ENCODE results near the gene POR.

DNA sequence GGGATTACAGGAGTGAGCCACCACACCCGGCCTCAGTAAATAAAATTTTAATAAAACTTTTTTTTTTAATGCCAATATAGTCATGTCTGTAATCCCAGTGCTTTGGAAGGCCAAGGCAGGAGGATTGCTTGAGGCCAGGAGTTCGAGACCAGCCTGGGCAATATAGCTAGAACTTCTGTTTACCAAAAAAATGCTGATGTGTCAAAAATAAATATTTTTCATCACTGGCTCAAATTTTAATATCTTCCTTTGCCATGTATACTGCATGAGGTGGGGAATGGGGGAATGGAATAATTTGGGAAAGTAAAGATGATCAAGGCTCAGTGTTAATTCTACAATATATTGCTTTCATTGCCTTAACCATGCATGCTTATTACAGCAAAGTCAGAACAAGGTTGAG, 46.8 kb upstream of the POR start:
- TF ChIP-seq, protein P1, sequence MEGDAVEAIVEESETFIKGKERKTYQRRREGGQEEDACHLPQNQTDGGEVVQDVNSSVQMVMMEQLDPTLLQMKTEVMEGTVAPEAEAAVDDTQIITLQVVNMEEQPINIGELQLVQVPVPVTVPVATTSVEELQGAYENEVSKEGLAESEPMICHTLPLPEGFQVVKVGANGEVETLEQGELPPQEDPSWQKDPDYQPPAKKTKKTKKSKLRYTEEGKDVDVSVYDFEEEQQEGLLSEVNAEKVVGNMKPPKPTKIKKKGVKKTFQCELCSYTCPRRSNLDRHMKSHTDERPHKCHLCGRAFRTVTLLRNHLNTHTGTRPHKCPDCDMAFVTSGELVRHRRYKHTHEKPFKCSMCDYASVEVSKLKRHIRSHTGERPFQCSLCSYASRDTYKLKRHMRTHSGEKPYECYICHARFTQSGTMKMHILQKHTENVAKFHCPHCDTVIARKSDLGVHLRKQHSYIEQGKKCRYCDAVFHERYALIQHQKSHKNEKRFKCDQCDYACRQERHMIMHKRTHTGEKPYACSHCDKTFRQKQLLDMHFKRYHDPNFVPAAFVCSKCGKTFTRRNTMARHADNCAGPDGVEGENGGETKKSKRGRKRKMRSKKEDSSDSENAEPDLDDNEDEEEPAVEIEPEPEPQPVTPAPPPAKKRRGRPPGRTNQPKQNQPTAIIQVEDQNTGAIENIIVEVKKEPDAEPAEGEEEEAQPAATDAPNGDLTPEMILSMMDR (IDR thresholded peaks at IDR 0.05), result no peak
- TF ChIP-seq SP1 (CRISPR knock-in tag; conservative IDR thresholded peaks at IDR 0.05) (no peak), ELF4 (CRISPR knock-in tag; IDR thresholded peaks at IDR 0.05; ENCODE audit: low read depth) (no peak), ATF1 (CRISPR knock-in tag; IDR thresholded peaks at IDR 0.05) (no peak), CBFB (CRISPR knock-in tag; IDR thresholded peaks at IDR 0.05; ENCODE audit: low read depth) (no peak), TEAD4 (CRISPR knock-in tag; IDR thresholded peaks at IDR 0.05) (no peak), CREB1 (CRISPR knock-in tag; IDR thresholded peaks at IDR 0.05) (no peak), CREM (CRISPR knock-in tag; IDR thresholded peaks at IDR 0.05) (no peak)
- TF ChIP-seq, protein P2, sequence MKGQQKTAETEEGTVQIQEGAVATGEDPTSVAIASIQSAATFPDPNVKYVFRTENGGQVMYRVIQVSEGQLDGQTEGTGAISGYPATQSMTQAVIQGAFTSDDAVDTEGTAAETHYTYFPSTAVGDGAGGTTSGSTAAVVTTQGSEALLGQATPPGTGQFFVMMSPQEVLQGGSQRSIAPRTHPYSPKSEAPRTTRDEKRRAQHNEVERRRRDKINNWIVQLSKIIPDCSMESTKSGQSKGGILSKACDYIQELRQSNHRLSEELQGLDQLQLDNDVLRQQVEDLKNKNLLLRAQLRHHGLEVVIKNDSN (CRISPR knock-in tag; IDR thresholded peaks at IDR 0.05), result no peak
- TF ChIP-seq, protein P3, sequence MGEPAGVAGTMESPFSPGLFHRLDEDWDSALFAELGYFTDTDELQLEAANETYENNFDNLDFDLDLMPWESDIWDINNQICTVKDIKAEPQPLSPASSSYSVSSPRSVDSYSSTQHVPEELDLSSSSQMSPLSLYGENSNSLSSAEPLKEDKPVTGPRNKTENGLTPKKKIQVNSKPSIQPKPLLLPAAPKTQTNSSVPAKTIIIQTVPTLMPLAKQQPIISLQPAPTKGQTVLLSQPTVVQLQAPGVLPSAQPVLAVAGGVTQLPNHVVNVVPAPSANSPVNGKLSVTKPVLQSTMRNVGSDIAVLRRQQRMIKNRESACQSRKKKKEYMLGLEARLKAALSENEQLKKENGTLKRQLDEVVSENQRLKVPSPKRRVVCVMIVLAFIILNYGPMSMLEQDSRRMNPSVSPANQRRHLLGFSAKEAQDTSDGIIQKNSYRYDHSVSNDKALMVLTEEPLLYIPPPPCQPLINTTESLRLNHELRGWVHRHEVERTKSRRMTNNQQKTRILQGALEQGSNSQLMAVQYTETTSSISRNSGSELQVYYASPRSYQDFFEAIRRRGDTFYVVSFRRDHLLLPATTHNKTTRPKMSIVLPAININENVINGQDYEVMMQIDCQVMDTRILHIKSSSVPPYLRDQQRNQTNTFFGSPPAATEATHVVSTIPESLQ (CRISPR knock-in tag; IDR thresholded peaks at IDR 0.05), result no peak
- TF ChIP-seq, protein P4, sequence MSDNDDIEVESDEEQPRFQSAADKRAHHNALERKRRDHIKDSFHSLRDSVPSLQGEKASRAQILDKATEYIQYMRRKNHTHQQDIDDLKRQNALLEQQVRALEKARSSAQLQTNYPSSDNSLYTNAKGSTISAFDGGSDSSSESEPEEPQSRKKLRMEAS (CRISPR knock-in tag; IDR thresholded peaks at IDR 0.05), result no peak
- TF ChIP-seq, protein P5, sequence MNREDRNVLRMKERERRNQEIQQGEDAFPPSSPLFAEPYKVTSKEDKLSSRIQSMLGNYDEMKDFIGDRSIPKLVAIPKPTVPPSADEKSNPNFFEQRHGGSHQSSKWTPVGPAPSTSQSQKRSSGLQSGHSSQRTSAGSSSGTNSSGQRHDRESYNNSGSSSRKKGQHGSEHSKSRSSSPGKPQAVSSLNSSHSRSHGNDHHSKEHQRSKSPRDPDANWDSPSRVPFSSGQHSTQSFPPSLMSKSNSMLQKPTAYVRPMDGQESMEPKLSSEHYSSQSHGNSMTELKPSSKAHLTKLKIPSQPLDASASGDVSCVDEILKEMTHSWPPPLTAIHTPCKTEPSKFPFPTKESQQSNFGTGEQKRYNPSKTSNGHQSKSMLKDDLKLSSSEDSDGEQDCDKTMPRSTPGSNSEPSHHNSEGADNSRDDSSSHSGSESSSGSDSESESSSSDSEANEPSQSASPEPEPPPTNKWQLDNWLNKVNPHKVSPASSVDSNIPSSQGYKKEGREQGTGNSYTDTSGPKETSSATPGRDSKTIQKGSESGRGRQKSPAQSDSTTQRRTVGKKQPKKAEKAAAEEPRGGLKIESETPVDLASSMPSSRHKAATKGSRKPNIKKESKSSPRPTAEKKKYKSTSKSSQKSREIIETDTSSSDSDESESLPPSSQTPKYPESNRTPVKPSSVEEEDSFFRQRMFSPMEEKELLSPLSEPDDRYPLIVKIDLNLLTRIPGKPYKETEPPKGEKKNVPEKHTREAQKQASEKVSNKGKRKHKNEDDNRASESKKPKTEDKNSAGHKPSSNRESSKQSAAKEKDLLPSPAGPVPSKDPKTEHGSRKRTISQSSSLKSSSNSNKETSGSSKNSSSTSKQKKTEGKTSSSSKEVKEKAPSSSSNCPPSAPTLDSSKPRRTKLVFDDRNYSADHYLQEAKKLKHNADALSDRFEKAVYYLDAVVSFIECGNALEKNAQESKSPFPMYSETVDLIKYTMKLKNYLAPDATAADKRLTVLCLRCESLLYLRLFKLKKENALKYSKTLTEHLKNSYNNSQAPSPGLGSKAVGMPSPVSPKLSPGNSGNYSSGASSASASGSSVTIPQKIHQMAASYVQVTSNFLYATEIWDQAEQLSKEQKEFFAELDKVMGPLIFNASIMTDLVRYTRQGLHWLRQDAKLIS (CRISPR knock-in tag; IDR thresholded peaks at IDR 0.05; ENCODE audit: borderline replicate concordance), result no peak
- TF ChIP-seq, protein P6, sequence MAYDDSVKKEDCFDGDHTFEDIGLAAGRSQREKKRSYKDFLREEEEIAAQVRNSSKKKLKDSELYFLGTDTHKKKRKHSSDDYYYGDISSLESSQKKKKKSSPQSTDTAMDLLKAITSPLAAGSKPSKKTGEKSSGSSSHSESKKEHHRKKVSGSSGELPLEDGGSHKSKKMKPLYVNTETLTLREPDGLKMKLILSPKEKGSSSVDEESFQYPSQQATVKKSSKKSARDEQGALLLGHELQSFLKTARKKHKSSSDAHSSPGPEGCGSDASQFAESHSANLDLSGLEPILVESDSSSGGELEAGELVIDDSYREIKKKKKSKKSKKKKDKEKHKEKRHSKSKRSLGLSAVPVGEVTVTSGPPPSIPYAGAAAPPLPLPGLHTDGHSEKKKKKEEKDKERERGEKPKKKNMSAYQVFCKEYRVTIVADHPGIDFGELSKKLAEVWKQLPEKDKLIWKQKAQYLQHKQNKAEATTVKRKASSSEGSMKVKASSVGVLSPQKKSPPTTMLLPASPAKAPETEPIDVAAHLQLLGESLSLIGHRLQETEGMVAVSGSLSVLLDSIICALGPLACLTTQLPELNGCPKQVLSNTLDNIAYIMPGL (CRISPR knock-in tag; IDR thresholded peaks at IDR 0.05), result no peak

Measured in WTC11 (cell line).